Gastroesophageal sphincter (tissue), 3 donors: ENCODE data around the gene NOSIP.

Source experiments
- EP300 ChIP-seq: sonication (generic); formaldehyde crosslinking; IDR thresholded peaks from one replicate; pipeline ENCODE4 v1.6.1; 2017; ENCODE audit warnings: antibody characterized with exemption, mild to moderate bottlenecking
- POLR2AphosphoS5 ChIP-seq: sonication (generic); formaldehyde crosslinking; IDR thresholded peaks from one replicate; pipeline ENCODE4 v1.6.1; 2017; ENCODE audit warnings: antibody characterized with exemption
- TF ChIP-seq, protein P1 (sequence below), 4 experiments: fragments of 200-600 bp in 2 of 4; fragments of 450-650 bp in 2 of 4; sonication (generic) in 1 of 4; IDR thresholded peaks; one replicate each; pipeline ENCODE4 v1.5.1; 2017 to 2019; ENCODE audit warnings: antibody characterized with exemption in 4 of 4, mild to moderate bottlenecking in 2 of 4, moderate library complexity in 2 of 4

DNA sequence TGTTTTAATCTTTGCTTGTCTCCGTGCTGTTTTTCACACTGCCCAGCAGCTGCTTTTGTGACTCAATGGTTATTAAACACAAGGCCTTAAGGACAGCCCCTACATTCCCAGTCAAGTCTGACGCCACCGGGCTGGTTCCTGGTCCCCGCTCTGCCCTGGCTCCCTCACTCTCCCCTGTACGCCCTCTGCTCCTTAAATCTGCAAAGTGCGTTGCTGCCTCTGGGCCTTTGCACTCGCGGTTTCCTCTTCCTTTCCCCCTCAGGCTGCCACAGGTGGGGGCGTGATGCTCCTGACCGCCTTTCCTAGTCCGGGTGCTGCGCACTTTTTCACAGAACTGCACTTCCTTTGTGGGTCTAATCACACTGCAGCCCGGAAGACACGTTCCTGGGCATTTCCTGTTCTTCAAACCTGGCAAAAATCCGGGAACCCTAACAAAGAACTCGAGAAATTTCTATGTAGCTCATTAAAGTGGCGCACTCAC lies 25.6 kb downstream of the NOSIP start:
- TF ChIP-seq EP300 (no peak), POLR2AphosphoS5 (peak; percentile 23)
- TF ChIP-seq, protein P1, sequence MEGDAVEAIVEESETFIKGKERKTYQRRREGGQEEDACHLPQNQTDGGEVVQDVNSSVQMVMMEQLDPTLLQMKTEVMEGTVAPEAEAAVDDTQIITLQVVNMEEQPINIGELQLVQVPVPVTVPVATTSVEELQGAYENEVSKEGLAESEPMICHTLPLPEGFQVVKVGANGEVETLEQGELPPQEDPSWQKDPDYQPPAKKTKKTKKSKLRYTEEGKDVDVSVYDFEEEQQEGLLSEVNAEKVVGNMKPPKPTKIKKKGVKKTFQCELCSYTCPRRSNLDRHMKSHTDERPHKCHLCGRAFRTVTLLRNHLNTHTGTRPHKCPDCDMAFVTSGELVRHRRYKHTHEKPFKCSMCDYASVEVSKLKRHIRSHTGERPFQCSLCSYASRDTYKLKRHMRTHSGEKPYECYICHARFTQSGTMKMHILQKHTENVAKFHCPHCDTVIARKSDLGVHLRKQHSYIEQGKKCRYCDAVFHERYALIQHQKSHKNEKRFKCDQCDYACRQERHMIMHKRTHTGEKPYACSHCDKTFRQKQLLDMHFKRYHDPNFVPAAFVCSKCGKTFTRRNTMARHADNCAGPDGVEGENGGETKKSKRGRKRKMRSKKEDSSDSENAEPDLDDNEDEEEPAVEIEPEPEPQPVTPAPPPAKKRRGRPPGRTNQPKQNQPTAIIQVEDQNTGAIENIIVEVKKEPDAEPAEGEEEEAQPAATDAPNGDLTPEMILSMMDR (IDR thresholded peaks at IDR 0.05): no peak
